PFSK-1 (cell line): ENCODE results near the gene SEMA3F.

Experiments used
- FOXP2 ChIP-seq: optimal IDR thresholded peaks from 2 replicates; pipeline ENCODE3; 2011; ENCODE audit warnings: borderline replicate concordance, control low read depth, inconsistent platforms; ENCODE audit not compliant: insufficient read depth; ENCODE audit errors: extremely low read length, extremely low read depth
- POLR2AphosphoS5 ChIP-seq: IDR thresholded peaks from 2 replicates; pipeline ENCODE4 v1.6.1; 2012; ENCODE audit warnings: low read depth, mild to moderate bottlenecking, control low read depth, low read length, moderate library complexity
- REST ChIP-seq, 2 experiments: IDR thresholded peaks; 2 replicates each; pipeline versions ENCODE4 v1.6.1 to v1.8.0; 2011 to 2012; ENCODE audit warnings: low read depth in 2 of 2, low read length in 2 of 2, control low read depth in 1 of 2, inconsistent platforms in 1 of 2, mild to moderate bottlenecking in 1 of 2, moderate library complexity in 1 of 2; ENCODE audit not compliant: insufficient read depth in 1 of 2
- SIN3A ChIP-seq: IDR thresholded peaks from 2 replicates; pipeline ENCODE4 v1.6.1; 2012; ENCODE audit warnings: mild to moderate bottlenecking, low read length, moderate library complexity, borderline replicate concordance; ENCODE audit not compliant: insufficient read depth
- TAF1 ChIP-seq: IDR thresholded peaks from 2 replicates; pipeline ENCODE4 v1.6.1; 2012; ENCODE audit warnings: low read length, control low read depth, borderline replicate concordance; ENCODE audit not compliant: insufficient read depth

- no peak for TF ChIP-seq SIN3A
- TF ChIP-seq POLR2AphosphoS5 = no peak
- TF ChIP-seq FOXP2 = no peak
- TF ChIP-seq REST (IDR thresholded peaks at IDR 0.05; ENCODE audit: insufficient read depth in 1 of 2, low read depth in 2 of 2, low read length in 2 of 2) = no peak
- TF ChIP-seq TAF1 = no peak
Measured at GRCh38 chr3:50217681-50218080, 62.6 kb downstream of the SEMA3F start.
